GM23248 (cell line): ENCODE results near the gene BNIP5. TPM values are rescaled to one million over a fixed set of nuclear protein-coding genes. Genes with fewer than 3 reads are reported as not detected.
A peak's percentile ranks its signal among the peaks of the same experiment; 100 is the strongest.

Experiments
- DNase-seq: peaks from one replicate; pipeline ENCODE4 v3.0.0-alpha.2; 2015
- H2AFZ ChIP-seq: fragments of 200-600 bp; sonication (generic); 2 replicates; pipeline ENCODE4 v1.6.1; 2016; ENCODE audit warnings: antibody characterized with exemption
- H3F3A ChIP-seq: fragments of 200-600 bp; sonication (generic); 2 replicates; pipeline ENCODE4 v1.6.1; 2016; ENCODE audit warnings: mild to moderate bottlenecking, antibody characterized with exemption, mixed run types; ENCODE audit not compliant: insufficient read depth
- H3K27ac ChIP-seq: fragments of 200-600 bp; sonication (generic); 2 replicates; pipeline ENCODE4 v1.5.1; 2016; ENCODE audit warnings: mild to moderate bottlenecking
- H3K27me3 ChIP-seq: fragments of 200-600 bp; sonication (generic); replicated peaks from 2 replicates; pipeline ENCODE4 v1.6.1; 2016; ENCODE audit warnings: mild to moderate bottlenecking; ENCODE audit not compliant: insufficient read depth
- H3K36me3 ChIP-seq: fragments of 200-600 bp; sonication (generic); 2 replicates; pipeline ENCODE4 v1.6.1; 2016; ENCODE audit warnings: low read depth, mild to moderate bottlenecking
- H3K4me1 ChIP-seq: fragments of 200-600 bp; sonication (generic); 2 replicates; pipeline ENCODE4 v1.6.1; 2016; ENCODE audit warnings: mild to moderate bottlenecking; ENCODE audit not compliant: insufficient read depth
- H3K4me2 ChIP-seq: fragments of 200-600 bp; sonication (generic); one replicate; pipeline ENCODE4 v1.6.1; 2016; ENCODE audit warnings: mild to moderate bottlenecking; ENCODE audit not compliant: unreplicated experiment
- H3K4me3 ChIP-seq: fragments of 200-600 bp; sonication (generic); 2 replicates; pipeline ENCODE4 v1.5.1; 2016; ENCODE audit warnings: mild to moderate bottlenecking
- H3K79me2 ChIP-seq: fragments of 200-600 bp; sonication (generic); 2 replicates; pipeline ENCODE4 v1.6.1; 2016; ENCODE audit warnings: mild to moderate bottlenecking; ENCODE audit not compliant: insufficient read depth
- H3K9ac ChIP-seq: fragments of 200-600 bp; sonication (generic); 2 replicates; pipeline ENCODE4 v1.6.1; 2016; ENCODE audit warnings: mild to moderate bottlenecking
- H3K9me2 ChIP-seq: fragments of 200-600 bp; sonication (generic); 2 replicates; pipeline ENCODE4 v1.6.1; 2016; ENCODE audit warnings: mixed run types, mild to moderate bottlenecking, moderate library complexity; ENCODE audit not compliant: insufficient read depth
- H3K9me3 ChIP-seq: fragments of 200-600 bp; sonication (generic); one replicate; pipeline ENCODE4 v1.6.1; 2017; ENCODE audit warnings: low read depth
- H4K20me1 ChIP-seq: fragments of 200-600 bp; sonication (generic); 2 replicates; pipeline ENCODE4 v1.6.0; 2016; ENCODE audit not compliant: insufficient read depth
- EZH2 ChIP-seq: fragments of 200-600 bp; sonication (generic); IDR thresholded peaks from 2 replicates; pipeline ENCODE4 v1.6.1; 2018; ENCODE audit warnings: antibody characterized with exemption, mild to moderate bottlenecking; ENCODE audit not compliant: insufficient read depth, poor library complexity, severe bottlenecking
- EZH2phosphoT487 ChIP-seq: fragments of 200-600 bp; sonication (generic); IDR thresholded peaks from 2 replicates; pipeline ENCODE4 v1.6.1; 2018; ENCODE audit warnings: antibody characterized with exemption, moderate library complexity, mild to moderate bottlenecking, low read depth; ENCODE audit not compliant: insufficient read depth
- WGBS, 2 experiments: methylation state at CpG; one replicate each; pipeline ENCODE4 v1.1.6; 2015 to 2017; ENCODE audit warnings: low lambda C conversion rate in 2 of 2, low coverage in 1 of 2; ENCODE audit errors: missing lambda C conversion rate in 2 of 2; 5-methylcytosine and 5-hydroxymethylcytosine counted together
- in situ Hi-C: fragments of 300-500 bp; cut with MboI; formaldehyde crosslinking; loops from 2 replicates; pipeline ENCODE4 v1.15.0; 2020
- polyA plus RNA-seq: library from polyadenylated mRNA; unstranded; fragments of >200 nt; fragmentation: Nextera tagmentation; extraction: Ambion mirVana; gene quantifications from 2 replicates; pipeline ENCODE4 v1.2.1, GENCODE V29; 2016
- total RNA-seq: library from RNA; depleted of rRNA; stranded (reverse); fragments of >200 nt; shearing (Covaris generic); gene quantifications from 2 replicates; pipeline ENCODE4 v1.2.3, GENCODE V29; 2014

BNIP5 gene
- total and polyA plus RNA-seq, 2 experiments from 2014 or later: not detected

- no peak overlapping the region for H3K4me2 ChIP-seq
- DNase-seq: no peak
- no peak overlapping the region for H2AFZ ChIP-seq
- no peaks in the 10 kb centered on the region for H3F3A ChIP-seq
- H3K4me3 ChIP-seq: no peak overlapping the region
- peaks cover 8% of the 10 kb centered on the region; the same call in 1 of the 2 replicates for H3K27me3 ChIP-seq
- H3K4me1 ChIP-seq: no peaks in the 10 kb centered on the region
- no peaks in the 10 kb centered on the region for H3K36me3 ChIP-seq
- TF ChIP-seq EZH2phosphoT487: no peak
- no peak for TF ChIP-seq EZH2
- no peaks in the 10 kb centered on the region for H4K20me1 ChIP-seq
- no peak overlapping the region for H3K27ac ChIP-seq
- no peaks in the 10 kb centered on the region for H3K79me2 ChIP-seq
- H3K9me2 ChIP-seq: no peaks in the 10 kb centered on the region
- no peak overlapping the region for H3K9ac ChIP-seq
- 61 to 64% methylated on average over 6 of the region's 6 CpGs for WGBS, 2 experiments
- in situ Hi-C loops: no loop called here
- no peaks in the 10 kb centered on the region for H3K9me3 ChIP-seq
Measured at GRCh38 chr6:36318690-36319435, 17.8 kb downstream of the BNIP5 start.

GRCh38 chr6:36317623-36318022 lies 19.1 kb downstream of the BNIP5 start:
- in situ Hi-C loops: no loop called here
- Histone ChIP-seq H3K27me3 (peaks cover 8% of the 10 kb centered on the region; the same call in 1 of the 2 replicates), H3K79me2 (no peaks in the 10 kb centered on the region), H3F3A (no peaks in the 10 kb centered on the region), H3K4me3 (no peak overlapping the region), H3K4me1 (no peaks in the 10 kb centered on the region), H3K36me3 (no peaks in the 10 kb centered on the region), H3K4me2 (no peak overlapping the region), H4K20me1 (no peaks in the 10 kb centered on the region), H3K9me2 (no peaks in the 10 kb centered on the region), H3K27ac (no peak overlapping the region), H3K9me3 (no peaks in the 10 kb centered on the region), H2AFZ (no peak overlapping the region), H3K9ac (no peak overlapping the region)
- WGBS, 2 experiments: 92% methylated on average over 2 of the region's 2 CpGs
- TF ChIP-seq EZH2phosphoT487: no peak
- no peak for TF ChIP-seq EZH2
- no peak for DNase-seq

DNA sequence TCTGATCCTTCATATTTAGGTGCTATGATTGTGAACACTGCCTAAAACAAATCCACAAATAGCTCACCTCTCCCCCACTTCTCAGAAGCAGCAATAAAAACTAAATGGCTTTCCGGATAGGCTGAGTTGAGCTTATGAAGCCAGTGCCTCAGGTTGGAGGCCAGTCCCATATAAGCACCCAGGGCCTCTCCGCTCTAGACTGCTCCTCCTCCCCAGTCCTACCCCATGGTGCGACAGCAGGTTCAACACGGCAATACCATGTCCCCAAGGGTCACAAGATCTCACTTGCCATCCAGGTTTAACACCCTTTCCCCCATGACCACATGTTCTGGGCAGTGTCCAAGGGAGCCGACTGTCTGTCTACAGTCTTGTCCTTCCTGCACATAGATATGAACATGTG lies 20.8 kb downstream of the BNIP5 start:
- in situ Hi-C loops: no loop called here
- no peak for TF ChIP-seq EZH2phosphoT487
- TF ChIP-seq EZH2: no peak
- Histone ChIP-seq H3F3A (no peaks in the 10 kb centered on the region), H3K9ac (no peak overlapping the region), H3K9me3 (no peaks in the 10 kb centered on the region), H2AFZ (no peak overlapping the region), H3K27ac (no peak overlapping the region), H3K36me3 (no peaks in the 10 kb centered on the region), H3K27me3 (peaks cover 10% of the 10 kb centered on the region; the same call in 1 of the 2 replicates), H3K4me3 (no peak overlapping the region), H3K9me2 (no peaks in the 10 kb centered on the region), H3K4me1 (no peaks in the 10 kb centered on the region), H3K4me2 (no peak overlapping the region), H3K79me2 (no peaks in the 10 kb centered on the region), H4K20me1 (no peaks in the 10 kb centered on the region)
- DNase-seq: no peak
- 79 to 86% methylated on average over 5 of the region's 5 CpGs for WGBS, 2 experiments

- H2AFZ ChIP-seq: no peak overlapping the region
- peak; percentile 47 for DNase-seq
- WGBS, 2 experiments: 68 to 77% methylated on average over 3 of the region's 3 CpGs
- H3K27me3 ChIP-seq: peaks cover 20% of the 10 kb centered on the region; the same call in 1 of the 2 replicates
- H3F3A ChIP-seq: no peaks in the 10 kb centered on the region
- no peaks in the 10 kb centered on the region for H3K4me1 ChIP-seq
- H3K27ac ChIP-seq: no peak overlapping the region
- H3K4me2 ChIP-seq: no peak overlapping the region
- no peaks in the 10 kb centered on the region for H3K9me2 ChIP-seq
- no peaks in the 10 kb centered on the region for H3K36me3 ChIP-seq
- in situ Hi-C loops: no loop called here
- no peaks in the 10 kb centered on the region for H4K20me1 ChIP-seq
- H3K9me3 ChIP-seq: no peaks in the 10 kb centered on the region
- no peaks in the 10 kb centered on the region for H3K79me2 ChIP-seq
- TF ChIP-seq EZH2phosphoT487: no peak
- TF ChIP-seq EZH2: no peak
- H3K4me3 ChIP-seq: no peak overlapping the region
- H3K9ac ChIP-seq: no peak overlapping the region
Measured at GRCh38 chr6:36314221-36315014, 22.3 kb downstream of the BNIP5 start.
